Trophoblast cell (in vitro differentiated cells and primary cell): ENCODE measurements around the gene CDC42BPB.
A peak's percentile ranks its signal among the peaks of the same experiment; 100 is the strongest.

Source experiments
- DNase-seq, 2 donors: peaks; one replicate each; pipeline ENCODE4 v3.0.0-alpha.2; 2016
- H2AFZ ChIP-seq: 2 replicates; pipeline ENCODE4 v1.6.1; 2013; ENCODE audit warnings: low read length, moderate library complexity, mild to moderate bottlenecking; ENCODE audit not compliant: insufficient read depth, poor library complexity
- H2AK5ac ChIP-seq: 2 replicates; pipeline ENCODE4 v1.6.1; 2013; ENCODE audit warnings: mild to moderate bottlenecking, low read length
- H2BK120ac ChIP-seq: 2 replicates; pipeline ENCODE4 v1.6.1; 2013; ENCODE audit warnings: low read length, mild to moderate bottlenecking, moderate library complexity; ENCODE audit not compliant: insufficient read depth, poor library complexity
- H2BK12ac ChIP-seq: 2 replicates; pipeline ENCODE4 v1.6.1; 2013; ENCODE audit warnings: mild to moderate bottlenecking, low read length, moderate library complexity
- H2BK5ac ChIP-seq: 2 replicates; pipeline ENCODE4 v1.6.1; 2013; ENCODE audit warnings: low read length, low read depth, moderate library complexity, mild to moderate bottlenecking; ENCODE audit not compliant: poor library complexity
- H3K14ac ChIP-seq: 2 replicates; pipeline ENCODE4 v1.6.1; 2013; ENCODE audit warnings: mild to moderate bottlenecking, low read length
- H3K18ac ChIP-seq: 2 replicates; pipeline ENCODE4 v1.6.1; 2013; ENCODE audit warnings: mild to moderate bottlenecking, low read length
- H3K23ac ChIP-seq: 2 replicates; pipeline ENCODE4 v1.6.1; 2013; ENCODE audit warnings: low read length
- H3K27ac ChIP-seq: 2 replicates; pipeline ENCODE4 v1.5.1; 2013; ENCODE audit warnings: low read depth, mild to moderate bottlenecking, inconsistent platforms, low read length, moderate library complexity
- H3K27me3 ChIP-seq: 2 replicates; pipeline ENCODE4 v1.6.1; 2013; ENCODE audit warnings: inconsistent platforms, mild to moderate bottlenecking, low read length, moderate library complexity; ENCODE audit not compliant: insufficient read depth
- H3K36me3 ChIP-seq, 2 experiments: 1 replicate in 1 of 2; 2 replicates in 1 of 2; pipeline ENCODE4 v1.6.1; 2013; ENCODE audit warnings: low read length in 2 of 2, mild to moderate bottlenecking in 2 of 2, moderate library complexity in 1 of 2; ENCODE audit not compliant: insufficient read depth in 2 of 2, control insufficient read depth in 1 of 2
- H3K4ac ChIP-seq: 2 replicates; pipeline ENCODE4 v1.6.1; 2013; ENCODE audit warnings: low read depth, mild to moderate bottlenecking, low read length, moderate library complexity
- H3K4me1 ChIP-seq, 2 experiments: 1 replicate in 1 of 2; 2 replicates in 1 of 2; pipeline ENCODE4 v1.6.1; 2013; ENCODE audit warnings: low read length in 2 of 2, mild to moderate bottlenecking in 2 of 2, moderate library complexity in 1 of 2; ENCODE audit not compliant: insufficient read depth in 2 of 2, control insufficient read depth in 1 of 2
- H3K4me2 ChIP-seq: 2 replicates; pipeline ENCODE4 v1.6.1; 2013; ENCODE audit warnings: inconsistent platforms, mild to moderate bottlenecking, low read length, moderate library complexity
- H3K4me3 ChIP-seq: 2 replicates; pipeline ENCODE4 v1.5.1; 2013; ENCODE audit warnings: mild to moderate bottlenecking, low read depth, low read length, inconsistent platforms
- H3K79me1 ChIP-seq: one replicate; pipeline ENCODE4 v1.6.1; 2013; ENCODE audit warnings: low read length
- H3K79me2 ChIP-seq: 2 replicates; pipeline ENCODE4 v1.6.1; 2013; ENCODE audit warnings: low read length, mild to moderate bottlenecking; ENCODE audit not compliant: control insufficient read depth, insufficient read depth, poor library complexity
- H3K9ac ChIP-seq: 2 replicates; pipeline ENCODE4 v1.6.1; 2013; ENCODE audit warnings: mild to moderate bottlenecking, low read length
- H3K9me3 ChIP-seq: 2 replicates; pipeline ENCODE4 v1.6.1; 2013; ENCODE audit warnings: low read depth, mild to moderate bottlenecking, control low read depth, inconsistent platforms, low read length; ENCODE audit not compliant: insufficient read depth
- H4K12ac ChIP-seq: 2 replicates; pipeline ENCODE4 v1.6.1; 2013; ENCODE audit warnings: low read depth, mild to moderate bottlenecking, low read length, moderate library complexity
- H4K8ac ChIP-seq: 2 replicates; pipeline ENCODE4 v1.6.1; 2013; ENCODE audit warnings: low read depth, mild to moderate bottlenecking, low read length, moderate library complexity
- H4K91ac ChIP-seq: one replicate; pipeline ENCODE4 v1.6.1; 2013; ENCODE audit warnings: low read depth, mild to moderate bottlenecking, low read length, moderate library complexity
- WGBS: extraction: QIAGEN DNeasy Blood & Tissue Kit; methylation state at CpG from one replicate; pipeline ENCODE4 v1.1.7; 2013; ENCODE audit warnings: missing lambda C conversion rate; ENCODE audit not compliant: insufficient read length, insufficient coverage; ENCODE audit errors: extremely low coverage; 5-methylcytosine and 5-hydroxymethylcytosine counted together

CDC42BPB gene

GRCh38 chr14:102962111-102962627 lies 95.2 kb downstream of the CDC42BPB start:
- Histone ChIP-seq H4K8ac (no peak overlapping the region), H3K4me1 (no peaks in the 10 kb centered on the region)
- WGBS = no CpG with 5 or more reads among the region's 9 CpGs

GRCh38 chr14:102958461-102958860 lies 98.9 kb downstream of the CDC42BPB start:
- no peak overlapping the region for H3K23ac ChIP-seq
- no peaks in the 10 kb centered on the region for H3K79me2 ChIP-seq
- H2BK12ac ChIP-seq = no peak overlapping the region

More at GRCh38 chr14:102962111-102962627, 95.2 kb downstream of the CDC42BPB start:
- Histone ChIP-seq H3K18ac (no peak overlapping the region), H2BK12ac (no peak overlapping the region), H3K4me2 (no peak overlapping the region), H2AK5ac (no peak overlapping the region), H3K27me3 (no peaks in the 10 kb centered on the region), H2BK5ac (no peak overlapping the region), H3K36me3 (peaks cover 57 to 71% of the 10 kb centered on the region in 2 experiments), H3K9me3 (no peaks in the 10 kb centered on the region), H3K79me2 (no peaks in the 10 kb centered on the region), H3K23ac (no peak overlapping the region), H4K91ac (no peak overlapping the region), H3K27ac (no peak overlapping the region), H4K12ac (no peak overlapping the region), H3K9ac (no peak overlapping the region), H3K4me3 (no peak overlapping the region), H2AFZ (no peak overlapping the region), H3K14ac (no peak overlapping the region), H3K79me1 (no peaks in the 10 kb centered on the region), H3K4ac (no peak overlapping the region), H2BK120ac (no peak overlapping the region)
- no peak for DNase-seq

GRCh38 chr14:102957222-102957621 lies 100.1 kb downstream of the CDC42BPB start:
- peaks cover 57 to 74% of the 10 kb centered on the region in 2 experiments for H3K36me3 ChIP-seq
- H4K8ac ChIP-seq = no peak overlapping the region
- no peak overlapping the region for H2BK5ac ChIP-seq
- H2AFZ ChIP-seq = no peak overlapping the region
- H2AK5ac ChIP-seq = no peak overlapping the region
- H2BK12ac ChIP-seq = no peak overlapping the region
- H3K4ac ChIP-seq = no peak overlapping the region
- H4K12ac ChIP-seq = no peak overlapping the region
- WGBS = no CpG with 5 or more reads among the region's 10 CpGs
- DNase-seq = no peak
- no peak overlapping the region for H2BK120ac ChIP-seq
- H3K23ac ChIP-seq = no peak overlapping the region
- H3K4me2 ChIP-seq = no peak overlapping the region
- no peaks in the 10 kb centered on the region for H3K4me1 ChIP-seq
- no peak overlapping the region for H4K91ac ChIP-seq
- H3K14ac ChIP-seq = no peak overlapping the region
- no peaks in the 10 kb centered on the region for H3K79me2 ChIP-seq
- H3K27me3 ChIP-seq = no peaks in the 10 kb centered on the region
- H3K9me3 ChIP-seq = no peaks in the 10 kb centered on the region
- no peak overlapping the region for H3K4me3 ChIP-seq
- H3K9ac ChIP-seq = no peak overlapping the region
- no peak overlapping the region for H3K18ac ChIP-seq
- no peak overlapping the region for H3K27ac ChIP-seq
- no peaks in the 10 kb centered on the region for H3K79me1 ChIP-seq

More at GRCh38 chr14:102958461-102958860, 98.9 kb downstream of the CDC42BPB start:
- H2BK120ac ChIP-seq = no peak overlapping the region
- no peak overlapping the region for H3K27ac ChIP-seq
- H3K4me2 ChIP-seq = no peak overlapping the region
- no peaks in the 10 kb centered on the region for H3K79me1 ChIP-seq
- H3K27me3 ChIP-seq = no peaks in the 10 kb centered on the region
- H2AK5ac ChIP-seq = no peak overlapping the region
- no peak overlapping the region for H3K18ac ChIP-seq
- no peaks in the 10 kb centered on the region for H3K9me3 ChIP-seq
- no peak overlapping the region for H4K8ac ChIP-seq
- DNase-seq = no peak
- H3K4ac ChIP-seq = no peak overlapping the region
- no peaks in the 10 kb centered on the region for H3K4me1 ChIP-seq
- no peak overlapping the region for H3K9ac ChIP-seq
- no peak overlapping the region for H4K91ac ChIP-seq
- peaks cover 54 to 69% of the 10 kb centered on the region in 2 experiments for H3K36me3 ChIP-seq
- H3K4me3 ChIP-seq = no peak overlapping the region
- no peak overlapping the region for H4K12ac ChIP-seq
- H3K14ac ChIP-seq = no peak overlapping the region
- H2BK5ac ChIP-seq = no peak overlapping the region
- no CpG with 5 or more reads among the region's 10 CpGs for WGBS
- no peak overlapping the region for H2AFZ ChIP-seq

- DNase-seq = no peak
- Histone ChIP-seq H3K4me1 (no peaks in the 10 kb centered on the region), H4K91ac (no peak overlapping the region), H2BK12ac (no peak overlapping the region), H3K4me3 (no peak overlapping the region), H3K79me2 (no peaks in the 10 kb centered on the region), H2AFZ (no peak overlapping the region), H2BK120ac (no peak overlapping the region), H3K36me3 (peaks cover 61 to 77% of the 10 kb centered on the region in 2 experiments), H2AK5ac (no peak overlapping the region), H4K12ac (no peak overlapping the region), H3K9me3 (no peaks in the 10 kb centered on the region), H3K9ac (no peak overlapping the region), H3K27me3 (no peaks in the 10 kb centered on the region), H2BK5ac (no peak overlapping the region), H3K18ac (no peak overlapping the region), H3K14ac (no peak overlapping the region), H3K4ac (no peak overlapping the region), H3K4me2 (no peak overlapping the region), H4K8ac (no peak overlapping the region), H3K23ac (peak overlapping the region; percentile 31), H3K27ac (no peak overlapping the region), H3K79me1 (no peaks in the 10 kb centered on the region)
- WGBS = no CpG with 5 or more reads among the region's 8 CpGs
These were observed 101.5 kb downstream of the CDC42BPB start for GRCh38 chr14:102955636-102956408.
